Measurements from ENCODE around the gene TMEM126A. TPM values are rescaled to one million over a fixed set of nuclear protein-coding genes. Genes with fewer than 3 reads are reported as not detected.

The TMEM126A gene
- total and polyA plus RNA-seq, 2 of the 8 experiments (the other 6 are each of a cell fraction or from before 2014, with no cell fraction given) = 33.7 to 58.7 TPM

GRCh38 chr11:85626496-85626895, 21.3 kb upstream of the TMEM126A start (continued):
- TF ChIP-seq POLR2AphosphoS5 (IDR thresholded peaks at IDR 0.05; ENCODE audit: low read depth, low read length) (no peak), CBX5 (IDR thresholded peaks at IDR 0.05; ENCODE audit: low read depth, low read length) (no peak), MAX (IDR thresholded peaks at IDR 0.05) (no peak), RNF2 (IDR thresholded peaks at IDR 0.05; ENCODE audit: borderline replicate concordance, low read depth, low read length, missing control alignments, poor library complexity, severe bottlenecking) (no peak), NANOG (IDR thresholded peaks at IDR 0.05; ENCODE audit: insufficient read depth, low read depth, low read length, poor library complexity, severe bottlenecking) (no peak), HDAC2 (IDR thresholded peaks at IDR 0.05; ENCODE audit: borderline replicate concordance in 1 of 2, low read depth in 2 of 2, low read length in 2 of 2) (no peak)
